Astrocyte of the spinal cord (primary cell): ENCODE results near the gene KANSL3.

Experiments
- DNase-seq: peaks from one replicate; pipeline ENCODE4 v3.0.0; 2011; ENCODE audit warnings: low read depth, low spot score
- H3K4me3 ChIP-seq: 2 replicates; pipeline ENCODE4 v1.5.1; 2011; ENCODE audit warnings: low read depth, mild to moderate bottlenecking, low read length, moderate library complexity
- in situ Hi-C: cut with HindIII; loops from 2 replicates; pipeline ENCODE4 v1.10.0; 2017; ENCODE audit warnings: low sequenced_read_pairs
- TF ChIP-seq, protein P1 (sequence below): IDR thresholded peaks from 2 replicates; pipeline ENCODE4 v1.5.1; 2012; ENCODE audit warnings: low read depth, mild to moderate bottlenecking, low read length, inconsistent platforms

The KANSL3 gene

DNA sequence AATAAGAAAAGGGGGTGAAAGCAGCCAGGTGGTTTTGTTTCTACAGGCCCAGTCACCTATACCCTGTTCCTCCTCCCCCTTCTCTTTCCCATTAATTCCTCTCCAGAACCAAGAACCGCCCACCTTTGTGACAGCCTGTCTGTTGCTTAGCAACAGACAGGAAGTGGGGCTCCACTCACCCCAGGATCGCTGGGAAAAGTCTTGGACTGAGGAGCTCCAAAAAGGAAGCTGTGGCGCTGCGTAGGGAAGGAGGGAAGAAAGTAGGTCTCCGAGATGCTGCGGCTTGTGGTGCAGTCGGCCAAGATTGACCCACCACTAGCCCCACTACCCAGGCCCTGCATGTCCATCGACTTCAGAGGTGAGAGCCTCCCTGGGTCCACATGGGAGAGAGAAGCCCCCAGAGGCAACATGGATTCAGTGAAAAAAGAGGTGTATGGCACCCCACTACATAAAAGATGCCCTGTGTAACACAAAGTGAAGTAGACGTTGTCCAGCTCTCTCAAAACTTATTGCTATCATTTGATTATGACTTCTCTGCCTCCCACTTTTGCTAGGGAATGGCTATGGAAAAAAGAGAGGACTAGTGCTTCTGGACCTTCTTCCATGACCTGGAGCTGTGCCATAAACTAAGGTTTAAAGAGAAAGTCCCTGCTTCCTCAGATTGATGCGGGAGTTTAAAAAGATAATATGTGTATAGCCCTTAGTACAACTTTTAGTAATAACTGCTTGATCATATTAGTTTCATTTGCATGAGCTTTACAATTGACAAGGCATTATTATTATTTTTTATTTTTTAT, 4.7 kb upstream of the KANSL3 start, which contains the start of gene FER1L5:
TSS of gene FER1L5 (plus strand) at position 201 of the 797 bp plus-strand sequence. CDS start at position 274, 73 bp downstream.
- TF ChIP-seq, protein P1, sequence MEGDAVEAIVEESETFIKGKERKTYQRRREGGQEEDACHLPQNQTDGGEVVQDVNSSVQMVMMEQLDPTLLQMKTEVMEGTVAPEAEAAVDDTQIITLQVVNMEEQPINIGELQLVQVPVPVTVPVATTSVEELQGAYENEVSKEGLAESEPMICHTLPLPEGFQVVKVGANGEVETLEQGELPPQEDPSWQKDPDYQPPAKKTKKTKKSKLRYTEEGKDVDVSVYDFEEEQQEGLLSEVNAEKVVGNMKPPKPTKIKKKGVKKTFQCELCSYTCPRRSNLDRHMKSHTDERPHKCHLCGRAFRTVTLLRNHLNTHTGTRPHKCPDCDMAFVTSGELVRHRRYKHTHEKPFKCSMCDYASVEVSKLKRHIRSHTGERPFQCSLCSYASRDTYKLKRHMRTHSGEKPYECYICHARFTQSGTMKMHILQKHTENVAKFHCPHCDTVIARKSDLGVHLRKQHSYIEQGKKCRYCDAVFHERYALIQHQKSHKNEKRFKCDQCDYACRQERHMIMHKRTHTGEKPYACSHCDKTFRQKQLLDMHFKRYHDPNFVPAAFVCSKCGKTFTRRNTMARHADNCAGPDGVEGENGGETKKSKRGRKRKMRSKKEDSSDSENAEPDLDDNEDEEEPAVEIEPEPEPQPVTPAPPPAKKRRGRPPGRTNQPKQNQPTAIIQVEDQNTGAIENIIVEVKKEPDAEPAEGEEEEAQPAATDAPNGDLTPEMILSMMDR = no peak
- peak within 1 kb of the TSS; percentile 25 for H3K4me3 ChIP-seq
- peak; percentile 59 for DNase-seq
- in situ Hi-C loops = no loop called here

GRCh38 chr2:96637385-96638143, 548 bp downstream of the KANSL3 start:
- TF ChIP-seq, protein P1 = no peak
- DNase-seq = peak; percentile 87
- peak overlapping the region; percentile 62 for H3K4me3 ChIP-seq
- in situ Hi-C loops = no loop called here

GRCh38 chr2:96636551-96637171, 1.5 kb downstream of the KANSL3 start:
- TF ChIP-seq, protein P1 = no peak
- H3K4me3 ChIP-seq = peak overlapping the region; percentile 62
- no peak for DNase-seq
- in situ Hi-C loops = no loop called here

- TF ChIP-seq, protein P1 = no peak
- in situ Hi-C loops = no loop called here
- no peak for DNase-seq
- no peak overlapping the region for H3K4me3 ChIP-seq
These were observed 4.5 kb downstream of the KANSL3 start for GRCh38 chr2:96633641-96634040.

- in situ Hi-C loops = no loop called here
- DNase-seq = peak; percentile 25
- no peak overlapping the region for H3K4me3 ChIP-seq
- TF ChIP-seq, protein P1 = no peak
These were observed 6.2 kb downstream of the KANSL3 start for GRCh38 chr2:96631804-96632435.

DNA sequence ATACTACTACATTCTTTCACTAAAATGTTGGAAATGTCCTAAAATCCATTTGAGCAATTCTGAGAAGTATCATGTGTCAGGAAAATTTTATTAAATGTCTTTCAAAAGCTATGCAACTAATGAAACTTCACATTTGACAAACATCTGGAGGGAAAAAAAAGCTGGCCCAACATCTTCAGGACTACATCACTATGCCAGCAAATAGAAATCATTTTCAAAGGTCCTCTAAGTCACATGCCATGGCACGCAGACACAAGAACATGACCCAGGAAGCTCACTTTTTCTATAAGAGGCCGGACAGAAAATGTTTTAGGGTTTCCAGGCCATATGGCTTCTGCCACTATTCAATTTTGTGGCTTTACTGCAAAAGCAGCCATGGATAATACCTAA, 11.6 kb downstream of the KANSL3 start:
- no peak for DNase-seq
- in situ Hi-C loops = no loop called here
- H3K4me3 ChIP-seq = no peak overlapping the region
- TF ChIP-seq, protein P1 = no peak
